Measurements from ENCODE around the gene PIGS. TPM values are rescaled to one million over a fixed set of nuclear protein-coding genes. Genes with fewer than 3 reads are reported as not detected.

PIGS gene
- total RNA-seq, 2 experiments from 2014 or later = 73.8 to 76.4 TPM

DNA sequence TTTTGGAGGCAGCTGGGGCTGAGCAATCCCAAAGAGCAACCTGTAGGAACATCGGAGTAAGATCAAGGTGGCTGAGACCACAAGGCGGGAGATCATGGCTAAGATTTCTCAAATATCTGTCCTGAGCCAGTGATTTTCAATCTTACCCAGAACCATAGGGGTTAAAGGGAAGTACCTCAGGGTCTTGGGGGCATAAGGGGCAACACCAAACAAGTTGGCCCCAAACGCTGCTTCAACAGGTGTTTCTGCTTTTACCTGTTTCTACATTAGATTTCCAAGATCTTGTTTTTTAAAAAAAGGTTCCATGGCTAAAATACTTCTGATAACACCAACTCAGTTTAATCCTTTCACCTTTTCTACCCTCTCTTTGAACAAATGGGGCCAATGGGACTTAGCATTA lies 16.3 kb downstream of the PIGS start:
- intact Hi-C loops (cut with DNase I, micrococcal nuclease) = no loop called here
- Histone ChIP-seq H3K9me3 (ENCODE audit: control insufficient read depth in 1 of 2, insufficient read depth in 1 of 2, low read length in 2 of 2) (no peaks in the 10 kb centered on the region), H3K27me3 (ENCODE audit: control insufficient read depth in 1 of 2, insufficient read depth in 2 of 2, low read length in 2 of 2) (no peaks in the 10 kb centered on the region), H3K36me3 (ENCODE audit: insufficient read depth, low read length) (peaks cover 68% of the 10 kb centered on the region), H3K27ac (ENCODE audit: low read depth in 1 of 2, low read length in 2 of 2) (no peak overlapping the region), H3K4me3 (ENCODE audit: low read length) (no peak overlapping the region), H3K4me1 (ENCODE audit: insufficient read depth, low read length) (peaks cover 28% of the 10 kb centered on the region)
- Mint-ChIP-seq H3K4me3 (peak overlapping the region; percentile 6), H3K9me3 (no peaks in the 10 kb centered on the region), H3K27ac (no peak overlapping the region), H3K36me3 (ENCODE audit: low read depth) (peaks cover 77% of the 10 kb centered on the region), H3K27me3 (no peaks in the 10 kb centered on the region), H3K4me1 (ENCODE audit: low read depth) (peaks cover 26% of the 10 kb centered on the region)
- POLR2A ChIA-PET = interaction anchor here (0.6 kb wide), 1 partner anchor 16 kb away, joined by 3 read pairs; no protein-coding TSS in a partner anchor
- TF ChIP-seq, protein P1, sequence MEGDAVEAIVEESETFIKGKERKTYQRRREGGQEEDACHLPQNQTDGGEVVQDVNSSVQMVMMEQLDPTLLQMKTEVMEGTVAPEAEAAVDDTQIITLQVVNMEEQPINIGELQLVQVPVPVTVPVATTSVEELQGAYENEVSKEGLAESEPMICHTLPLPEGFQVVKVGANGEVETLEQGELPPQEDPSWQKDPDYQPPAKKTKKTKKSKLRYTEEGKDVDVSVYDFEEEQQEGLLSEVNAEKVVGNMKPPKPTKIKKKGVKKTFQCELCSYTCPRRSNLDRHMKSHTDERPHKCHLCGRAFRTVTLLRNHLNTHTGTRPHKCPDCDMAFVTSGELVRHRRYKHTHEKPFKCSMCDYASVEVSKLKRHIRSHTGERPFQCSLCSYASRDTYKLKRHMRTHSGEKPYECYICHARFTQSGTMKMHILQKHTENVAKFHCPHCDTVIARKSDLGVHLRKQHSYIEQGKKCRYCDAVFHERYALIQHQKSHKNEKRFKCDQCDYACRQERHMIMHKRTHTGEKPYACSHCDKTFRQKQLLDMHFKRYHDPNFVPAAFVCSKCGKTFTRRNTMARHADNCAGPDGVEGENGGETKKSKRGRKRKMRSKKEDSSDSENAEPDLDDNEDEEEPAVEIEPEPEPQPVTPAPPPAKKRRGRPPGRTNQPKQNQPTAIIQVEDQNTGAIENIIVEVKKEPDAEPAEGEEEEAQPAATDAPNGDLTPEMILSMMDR (IDR thresholded peaks at IDR 0.05) = peak; percentile 3
- ATAC-seq (ENCODE audit: poor library complexity) (no peak), DNase-seq (no peak)
- CTCF ChIA-PET = no interaction called here

DNA sequence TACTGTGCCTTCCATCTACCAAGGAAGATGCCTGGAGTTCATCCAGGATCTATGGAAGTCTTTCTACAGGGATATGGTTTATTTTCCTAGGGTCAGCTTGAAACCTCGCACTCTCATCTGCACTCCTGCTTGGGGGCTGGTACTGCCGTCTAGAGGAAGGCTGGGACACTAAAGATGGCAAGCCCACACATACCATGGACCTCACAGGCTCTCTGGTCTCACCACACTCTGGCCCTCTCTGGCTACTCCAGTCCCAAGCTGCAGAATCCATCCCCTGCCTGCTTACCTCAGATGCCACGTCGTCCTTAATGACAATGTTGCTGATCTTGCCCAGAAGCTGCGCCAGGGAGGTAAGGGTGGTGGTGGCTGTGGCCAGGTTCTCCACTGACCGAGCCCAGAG lies 16.8 kb downstream of the PIGS start:
- DNase-seq = no peak
- TF ChIP-seq, protein P1 (IDR thresholded peaks at IDR 0.05) = peak; percentile 8
- no peaks in the 10 kb centered on the region for H3K27me3 Mint-ChIP-seq
- H3K4me3 ChIP-seq (ENCODE audit: low read length) = no peak overlapping the region
- ChIA-PET CTCF (no interaction called here), POLR2A (interaction anchor here (0.6 kb wide), 1 partner anchor 16 kb away, joined by 3 read pairs; no protein-coding TSS in a partner anchor)
- no peaks in the 10 kb centered on the region for H3K9me3 Mint-ChIP-seq
- peak overlapping the region; percentile 59 for H3K4me3 Mint-ChIP-seq
- ATAC-seq (ENCODE audit: poor library complexity) = no peak
- peaks cover 33% of the 10 kb centered on the region for H3K4me1 ChIP-seq (ENCODE audit: insufficient read depth, low read length)
- H3K27ac Mint-ChIP-seq = peak overlapping the region; percentile 22
- H3K4me1 Mint-ChIP-seq (ENCODE audit: low read depth) = peaks cover 31% of the 10 kb centered on the region
- H3K27me3 ChIP-seq (ENCODE audit: control insufficient read depth in 1 of 2, insufficient read depth in 2 of 2, low read length in 2 of 2) = no peaks in the 10 kb centered on the region
- intact Hi-C loops (cut with DNase I, micrococcal nuclease) = loop anchor here in 1 of 2 experiments (1.0 kb wide), 1 partner anchor 44 kb away; no protein-coding TSS in a partner anchor
- peaks cover 63% of the 10 kb centered on the region for H3K36me3 ChIP-seq (ENCODE audit: insufficient read depth, low read length)
- H3K9me3 ChIP-seq (ENCODE audit: control insufficient read depth in 1 of 2, insufficient read depth in 1 of 2, low read length in 2 of 2) = no peaks in the 10 kb centered on the region
- peaks cover 73% of the 10 kb centered on the region for H3K36me3 Mint-ChIP-seq (ENCODE audit: low read depth)
- no peak overlapping the region for H3K27ac ChIP-seq (ENCODE audit: low read depth in 1 of 2, low read length in 2 of 2)

- intact Hi-C loops (cut with DNase I, micrococcal nuclease) = loop anchor here (1.0 to 2.0 kb wide), 3 partner anchors 18 to 24 kb away; partner anchors contain the start of genes ALDOC (in 2 of the 2) and PIGS (in 1 of the 2)
- Mint-ChIP-seq H3K4me3 (peak overlapping the region; percentile 91), H3K27ac (peak overlapping the region; percentile 82), H3K4me1 (ENCODE audit: low read depth) (peaks cover 46% of the 10 kb centered on the region), H3K9me3 (no peaks in the 10 kb centered on the region), H3K27me3 (no peaks in the 10 kb centered on the region), H3K36me3 (ENCODE audit: low read depth) (peaks cover 60% of the 10 kb centered on the region)
- H3K9me3 ChIP-seq (ENCODE audit: control insufficient read depth in 1 of 2, insufficient read depth in 1 of 2, low read length in 2 of 2) = no peaks in the 10 kb centered on the region
- POLR2A ChIA-PET = interaction anchor here (1.3 to 7.4 kb wide), 2 partner anchors 19 to 24 kb away, joined by 5 to 63 read pairs; partner anchors contain the start of genes ALDOC and PIGS
- CTCF ChIA-PET = interaction anchor here (0.6 to 0.7 kb wide), 3 partner anchors 137 to 843 kb away, joined by 3 read pairs; no protein-coding TSS in a partner anchor
- TF ChIP-seq, protein P1 (IDR thresholded peaks at IDR 0.05) = no peak
- no peak overlapping the region for H3K27ac ChIP-seq (ENCODE audit: low read depth in 1 of 2, low read length in 2 of 2)
- DNase-seq = no peak
- no peaks in the 10 kb centered on the region for H3K27me3 ChIP-seq (ENCODE audit: control insufficient read depth in 1 of 2, insufficient read depth in 2 of 2, low read length in 2 of 2)
- H3K4me1 ChIP-seq (ENCODE audit: insufficient read depth, low read length) = peaks cover 48% of the 10 kb centered on the region
- H3K4me3 ChIP-seq (ENCODE audit: low read length) = peak overlapping the region; percentile 32
- ATAC-seq (ENCODE audit: poor library complexity) = no peak
- H3K36me3 ChIP-seq (ENCODE audit: insufficient read depth, low read length) = peaks cover 49% of the 10 kb centered on the region
These were observed 18.3 kb downstream of the PIGS start for GRCh38 chr17:28553000-28553505.
